ENCODE data around the gene PCDHB2. TPM values are rescaled to one million over a fixed set of nuclear protein-coding genes. Genes with fewer than 3 reads are reported as not detected.

The PCDHB2 gene
- total RNA-seq, 3 donors from 2014 or later, result 3.8 to 10.8 (median 9.8) TPM

Other genes with a start within 250 kb of the PCDHB2 start
- 1 to 10 TPM in 1 of 3 donors, under 1 TPM in 2; 0.16 to 1.5 (median 0.66) TPM for gene PCDHA9, start 246.2 kb upstream of the PCDHB2 start, total RNA-seq
- 1 to 10 TPM in 2 of 3 donors, under 1 TPM in 1; 0.64 to 6.4 (median 4.9) TPM for gene PCDHA10, start 238.7 kb upstream of the PCDHB2 start, total RNA-seq
- 1 to 10 TPM in 2 of 3 donors, under 1 TPM in 1; 0.48 to 4.3 (median 3.4) TPM for gene PCDHA11, start 225.7 kb upstream of the PCDHB2 start, total RNA-seq
- gene PCDHA12, start 219.3 kb upstream of the PCDHB2 start, total RNA-seq, result 1 to 10 TPM in 2 of 3 donors, under 1 TPM in 1; 0.48 to 6.9 (median 5.0) TPM
- 1 to 10 TPM; 1.3 to 3.5 (median 1.6) TPM for gene PCDHA13, start 212.5 kb upstream of the PCDHB2 start, total RNA-seq
- 1 to 10 TPM in 2 of 3 donors, under 1 TPM in 1; 0.80 to 2.5 (median 2.3) TPM for gene PCDHAC1, start 168.3 kb upstream of the PCDHB2 start, total RNA-seq
- gene PCDHAC2, start 128.1 kb upstream of the PCDHB2 start, total RNA-seq, result 1 to 10 TPM; 2.1 to 2.8 (median 2.6) TPM
- gene PCDHB1, start 43.2 kb upstream of the PCDHB2 start, total RNA-seq, result under 1 TPM in 2 of 3 donors, not detected in 1; under 0.01 TPM
- gene PCDHB3, start 5.9 kb downstream of the PCDHB2 start, total RNA-seq, result 1 to 10 TPM; 3.4 to 6.2 (median 5.4) TPM
- 1 to 10 TPM; 7.5 to 9.2 (median 7.7) TPM for gene PCDHB4, start 27.2 kb downstream of the PCDHB2 start, total RNA-seq
- gene PCDHB5, start 40.6 kb downstream of the PCDHB2 start, total RNA-seq, result 1 to 10 TPM; 3.4 to 9.8 (median 6.4) TPM
- gene PCDHB6, start 55.4 kb downstream of the PCDHB2 start, total RNA-seq, result 1 to 10 TPM; 1.4 to 3.6 (median 2.2) TPM
- 1 to 10 TPM; 2.3 to 4.6 (median 3.4) TPM for gene PCDHB7, start 78.0 kb downstream of the PCDHB2 start, total RNA-seq
- 1 to 10 TPM in 1 of 3 donors, under 1 TPM in 2; 0.73 to 4.6 (median 0.80) TPM for gene PCDHB8, start 83.2 kb downstream of the PCDHB2 start, total RNA-seq
- gene PCDHB16, start 87.8 kb downstream of the PCDHB2 start, total RNA-seq, result 10 to 100 TPM in 1 of 3 donors, 1 to 10 TPM in 2; 4.3 to 11.8 (median 6.3) TPM
- gene PCDHB9, start 92.5 kb downstream of the PCDHB2 start, total RNA-seq, result 1 to 10 TPM; 2.2 to 4.6 (median 4.1) TPM
- 1 to 10 TPM; 3.8 to 4.8 (median 4.6) TPM for gene PCDHB10, start 97.7 kb downstream of the PCDHB2 start, total RNA-seq
- gene PCDHB11, start 105.0 kb downstream of the PCDHB2 start, total RNA-seq, result 1 to 10 TPM; 2.3 to 4.6 (median 2.7) TPM
- gene PCDHB12, start 114.1 kb downstream of the PCDHB2 start, total RNA-seq, result 1 to 10 TPM; 3.7 to 5.2 (median 5.0) TPM
- 1 to 10 TPM; 3.7 to 5.9 (median 4.8) TPM for gene PCDHB13, start 119.3 kb downstream of the PCDHB2 start, total RNA-seq
- 1 to 10 TPM; 4.2 to 5.9 (median 5.9) TPM for gene PCDHB14, start 128.7 kb downstream of the PCDHB2 start, total RNA-seq
- 1 to 10 TPM; 1.6 to 4.2 (median 3.3) TPM for gene PCDHB15, start 150.8 kb downstream of the PCDHB2 start, total RNA-seq
- 1 to 10 TPM in 1 of 3 donors, under 1 TPM in 2; 0.64 to 2.0 (median 0.98) TPM for gene SLC25A2, start 209.4 kb downstream of the PCDHB2 start, total RNA-seq
- 10 to 100 TPM; 59.2 to 96.2 (median 68.2) TPM for gene TAF7, start 226.2 kb downstream of the PCDHB2 start, total RNA-seq
- gene PCDHGA1, start 235.9 kb downstream of the PCDHB2 start, total RNA-seq, result 1 to 10 TPM in 2 of 3 donors, under 1 TPM in 1; 0.80 to 1.3 (median 1.2) TPM
- 1 to 10 TPM; 4.6 to 8.6 (median 6.2) TPM for gene PCDHGA2, start 244.1 kb downstream of the PCDHB2 start, total RNA-seq
- gene PCDHGA3, start 249.2 kb downstream of the PCDHB2 start, total RNA-seq, result 1 to 10 TPM; 4.3 to 5.9 (median 5.0) TPM

All from breast epithelium (tissue), 3 donors.